Measurements from ENCODE around the gene OPTC.

GRCh38 chr1:203517426-203518110 lies 23.6 kb downstream of the OPTC start:
- TF ChIP-seq, protein P1, sequence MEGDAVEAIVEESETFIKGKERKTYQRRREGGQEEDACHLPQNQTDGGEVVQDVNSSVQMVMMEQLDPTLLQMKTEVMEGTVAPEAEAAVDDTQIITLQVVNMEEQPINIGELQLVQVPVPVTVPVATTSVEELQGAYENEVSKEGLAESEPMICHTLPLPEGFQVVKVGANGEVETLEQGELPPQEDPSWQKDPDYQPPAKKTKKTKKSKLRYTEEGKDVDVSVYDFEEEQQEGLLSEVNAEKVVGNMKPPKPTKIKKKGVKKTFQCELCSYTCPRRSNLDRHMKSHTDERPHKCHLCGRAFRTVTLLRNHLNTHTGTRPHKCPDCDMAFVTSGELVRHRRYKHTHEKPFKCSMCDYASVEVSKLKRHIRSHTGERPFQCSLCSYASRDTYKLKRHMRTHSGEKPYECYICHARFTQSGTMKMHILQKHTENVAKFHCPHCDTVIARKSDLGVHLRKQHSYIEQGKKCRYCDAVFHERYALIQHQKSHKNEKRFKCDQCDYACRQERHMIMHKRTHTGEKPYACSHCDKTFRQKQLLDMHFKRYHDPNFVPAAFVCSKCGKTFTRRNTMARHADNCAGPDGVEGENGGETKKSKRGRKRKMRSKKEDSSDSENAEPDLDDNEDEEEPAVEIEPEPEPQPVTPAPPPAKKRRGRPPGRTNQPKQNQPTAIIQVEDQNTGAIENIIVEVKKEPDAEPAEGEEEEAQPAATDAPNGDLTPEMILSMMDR (IDR thresholded peaks at IDR 0.05) = no peak
- no peak for TF ChIP-seq POLR2A (IDR thresholded peaks at IDR 0.05)

Measured in heart left ventricle (tissue), 13 donors.